HFF-Myc (cell line): ENCODE results near the gene SIL1.

Experiments used
- DNase-seq: peaks from one replicate; pipeline ENCODE4 v3.0.0-alpha.2; 2011; ENCODE audit warnings: low read depth; ENCODE audit errors: extremely low read depth
- H3K4me3 ChIP-seq: replicated peaks from 2 replicates; pipeline ENCODE4 v1.5.1; 2011; ENCODE audit warnings: low read depth, mild to moderate bottlenecking, control low read depth, low read length
- CTCF ChIP-seq: IDR thresholded peaks from 2 replicates; pipeline ENCODE4 v1.5.1; 2012; ENCODE audit warnings: mild to moderate bottlenecking, low read depth, low read length, control low read depth; ENCODE audit errors: missing control alignments

SIL1 gene

GRCh38 chr5:138935466-138935865 lies 262.7 kb downstream of the SIL1 start:
- H3K4me3 ChIP-seq = no peak overlapping the region
- no peak for TF ChIP-seq CTCF
- no peak for DNase-seq

GRCh38 chr5:138934971-138935370 lies 263.2 kb downstream of the SIL1 start:
- no peak for DNase-seq
- no peak for TF ChIP-seq CTCF
- H3K4me3 ChIP-seq = no peak overlapping the region

- H3K4me3 ChIP-seq = no peak overlapping the region
- no peak for DNase-seq
- TF ChIP-seq CTCF = no peak
Measured at GRCh38 chr5:138933522-138934290, 264.5 kb downstream of the SIL1 start.

- no peak for TF ChIP-seq CTCF
- no peak overlapping the region for H3K4me3 ChIP-seq
- DNase-seq = no peak
Measured at GRCh38 chr5:138932171-138932810, 265.9 kb downstream of the SIL1 start.

GRCh38 chr5:138930371-138931097 lies 267.6 kb downstream of the SIL1 start:
- DNase-seq = no peak
- no peak for TF ChIP-seq CTCF
- no peak overlapping the region for H3K4me3 ChIP-seq

- H3K4me3 ChIP-seq = no peak overlapping the region
- no peak for DNase-seq
- TF ChIP-seq CTCF = no peak
Measured at GRCh38 chr5:138929571-138929955, 268.6 kb downstream of the SIL1 start.
